Liver (tissue), 9 donors: Measurements from ENCODE around the gene RBM38. TPM values are rescaled to one million over a fixed set of nuclear protein-coding genes. Genes with fewer than 3 reads are reported as not detected.

Experiments
- DNase-seq: peaks from one replicate; pipeline ENCODE4 v3.0.0-alpha.2; 2017; ENCODE audit warnings: low spot score
- H3K27ac ChIP-seq, 2 donors: one replicate each; pipeline ENCODE4 v1.7.0; 2013; ENCODE audit warnings: inconsistent platforms in 2 of 2, low read length in 2 of 2, control low read depth in 1 of 2, low read depth in 1 of 2, mild to moderate bottlenecking in 1 of 2
- H3K27me3 ChIP-seq, 4 donors: one replicate each; pipeline versions ENCODE4 v1.6.1 to v1.7.0; 2013; ENCODE audit warnings: low read length in 3 of 4, inconsistent platforms in 1 of 4, mild to moderate bottlenecking in 1 of 4, moderate library complexity in 1 of 4; ENCODE audit not compliant: control insufficient read depth in 4 of 4, insufficient read depth in 4 of 4
- H3K36me3 ChIP-seq, 4 donors: one replicate each; pipeline versions ENCODE4 v1.6.1 to v1.7.0; 2013; ENCODE audit warnings: low read length in 3 of 4, mild to moderate bottlenecking in 3 of 4, low read depth in 1 of 4, moderate library complexity in 1 of 4; ENCODE audit not compliant: control insufficient read depth in 4 of 4, insufficient read depth in 3 of 4
- H3K4me1 ChIP-seq, 4 donors: one replicate each; pipeline versions ENCODE4 v1.6.1 to v1.7.0; 2013; ENCODE audit warnings: low read length in 3 of 4, mild to moderate bottlenecking in 3 of 4, moderate library complexity in 1 of 4; ENCODE audit not compliant: control insufficient read depth in 4 of 4, insufficient read depth in 4 of 4
- H3K4me3 ChIP-seq, 3 donors: one replicate each; pipeline versions ENCODE4 v1.6.1 to v1.7.0; 2013; ENCODE audit warnings: low read length in 3 of 3, control low read depth in 1 of 3, low read depth in 1 of 3, mild to moderate bottlenecking in 1 of 3
- H3K9ac ChIP-seq, 2 donors: one replicate each; pipeline ENCODE4 v1.7.0; 2013; ENCODE audit warnings: low read length in 2 of 2, mild to moderate bottlenecking in 2 of 2, moderate library complexity in 2 of 2, control low read depth in 1 of 2, low read depth in 1 of 2
- H3K9me3 ChIP-seq, 4 donors: one replicate each; pipeline versions ENCODE4 v1.6.1 to v1.7.0; 2013; ENCODE audit warnings: low read length in 3 of 4; ENCODE audit not compliant: control insufficient read depth in 4 of 4
- FOXA2 ChIP-seq: IDR thresholded peaks from 2 replicates; pipeline ENCODE4 v1.6.1; 2016; ENCODE audit warnings: antibody characterized with exemption
- GABPA ChIP-seq, 2 donors: IDR thresholded peaks in 1 of 2; conservative IDR thresholded peaks in 1 of 2; 2 replicates each; pipeline ENCODE4 v1.6.1; 2016; ENCODE audit warnings: antibody characterized with exemption in 2 of 2, mild to moderate bottlenecking in 1 of 2, moderate library complexity in 1 of 2
- HNF4A ChIP-seq, 2 donors: conservative IDR thresholded peaks; 2 replicates each; pipeline ENCODE4 v1.6.1; 2016; ENCODE audit warnings: antibody characterized with exemption in 2 of 2, mild to moderate bottlenecking in 2 of 2
- JUND ChIP-seq, 2 donors: IDR thresholded peaks; 2 replicates each; pipeline ENCODE4 v1.6.1; 2016; ENCODE audit warnings: antibody characterized with exemption in 2 of 2
- NR2F2 ChIP-seq: IDR thresholded peaks from 2 replicates; pipeline ENCODE4 v1.6.1; 2016; ENCODE audit warnings: antibody characterized with exemption
- RAD21 ChIP-seq, 2 donors: IDR thresholded peaks; 2 replicates each; pipeline ENCODE4 v1.6.1; 2016; ENCODE audit warnings: antibody characterized with exemption in 2 of 2, mild to moderate bottlenecking in 2 of 2
- RXRA ChIP-seq, 2 donors: IDR thresholded peaks; 2 replicates each; pipeline ENCODE4 v1.6.1; 2017 to 2018; ENCODE audit warnings: antibody characterized with exemption in 2 of 2, mild to moderate bottlenecking in 1 of 2
- SP1 ChIP-seq: IDR thresholded peaks from 2 replicates; pipeline ENCODE4 v1.6.1; 2018; ENCODE audit warnings: antibody characterized with exemption, mild to moderate bottlenecking
- WGBS: extraction: QIAGEN DNeasy Blood & Tissue Kit; methylation state at CpG from one replicate; pipeline ENCODE4 v1.1.7; 2013; 5-methylcytosine and 5-hydroxymethylcytosine counted together
- polyA plus RNA-seq, 2 donors: library from polyadenylated mRNA; stranded (reverse) in 1 of 2; unstranded in 1 of 2; fragments of 200-250 nt in 1 of 2; fragments of >200 nt in 1 of 2; fragmentation: Nextera tagmentation in 1 of 2; extraction: Ambion mirVana in 1 of 2; gene quantifications; one replicate each; pipeline versions ENCODE4 v1.2.1 to v1.2.3, GENCODE V29; 2013 to 2015
- total RNA-seq, 2 donors: library from RNA; depleted of rRNA; stranded (reverse); fragments of >200 nt; gene quantifications; one replicate each; pipeline ENCODE4 v1.2.3, GENCODE V29; 2014
- TF ChIP-seq, protein P1 (sequence below): IDR thresholded peaks from 2 replicates; pipeline ENCODE4 v1.6.1; 2016; ENCODE audit warnings: antibody characterized with exemption
- TF ChIP-seq, protein P2 (sequence below): IDR thresholded peaks from 2 replicates; pipeline ENCODE4 v1.6.1; 2016; ENCODE audit warnings: antibody characterized with exemption, mild to moderate bottlenecking
- TF ChIP-seq, protein P3 (sequence below): IDR thresholded peaks from 2 replicates; pipeline ENCODE4 v1.6.1; 2016; ENCODE audit warnings: antibody characterized with exemption
- TF ChIP-seq, protein P4 (sequence below): fragments of 150-350 bp; IDR thresholded peaks from 2 replicates; pipeline ENCODE4 v1.5.1; 2017; ENCODE audit warnings: improper control_type of control experiment, low read depth, low read length; ENCODE audit not compliant: missing input control
- donor health status: healthy.
- donor health status: healthy.
- donor health status: healthy.
- donor health status: healthy.
- donor health status: healthy.

The RBM38 gene
- total and polyA plus RNA-seq, 4 donors = 1.4 to 258 (median 6.0) TPM

DNA sequence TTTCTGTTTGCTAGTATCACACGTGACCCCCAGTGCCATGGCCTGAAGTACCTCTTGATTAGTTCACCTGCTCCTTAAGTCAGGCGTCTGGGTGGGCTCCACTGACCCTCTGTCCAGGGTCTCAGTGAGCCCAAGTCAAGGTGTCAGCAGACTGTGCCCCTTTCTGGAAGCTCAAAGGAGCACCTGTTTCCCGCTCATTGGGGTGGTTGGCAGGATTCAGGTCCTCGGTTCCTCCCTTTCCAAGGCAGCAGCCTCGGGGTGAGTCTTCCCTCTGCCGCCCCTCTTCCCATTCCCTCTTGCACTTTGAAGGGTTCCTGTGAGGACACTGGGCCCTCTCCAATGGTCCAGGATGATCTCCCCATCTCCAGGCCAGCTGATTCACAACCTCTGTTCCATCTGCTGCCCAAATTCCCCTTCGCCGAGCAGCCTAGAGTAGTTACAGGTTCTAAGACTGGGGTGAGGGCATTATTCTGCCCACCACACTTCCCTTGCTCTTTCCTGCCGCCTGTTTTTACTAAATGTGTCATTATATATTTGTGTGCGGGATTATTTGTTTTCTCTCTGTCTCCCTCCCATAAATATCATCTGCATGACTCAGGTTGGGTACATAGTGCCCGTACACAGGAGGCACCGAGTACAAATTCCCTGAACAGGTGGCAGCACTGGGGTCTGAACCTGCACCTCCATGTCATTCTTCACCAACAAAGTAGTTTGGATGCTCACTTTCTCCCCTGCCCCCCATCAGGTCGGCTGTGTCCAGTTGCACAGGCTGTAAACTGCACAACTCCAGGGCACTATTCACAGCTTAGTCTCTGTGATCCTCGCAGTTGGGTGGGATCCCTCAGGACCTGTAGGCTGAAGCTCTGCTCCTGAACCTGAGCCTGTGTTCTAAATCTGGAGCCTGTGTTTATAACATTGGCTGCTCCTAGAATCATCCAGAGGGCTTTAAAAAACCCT is 58.5 kb downstream of the RBM38 start:
- DNase-seq = no peak
- no peaks in the 10 kb centered on the region for H3K9me3 ChIP-seq
- TF ChIP-seq, protein P1, sequence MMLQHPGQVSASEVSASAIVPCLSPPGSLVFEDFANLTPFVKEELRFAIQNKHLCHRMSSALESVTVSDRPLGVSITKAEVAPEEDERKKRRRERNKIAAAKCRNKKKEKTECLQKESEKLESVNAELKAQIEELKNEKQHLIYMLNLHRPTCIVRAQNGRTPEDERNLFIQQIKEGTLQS = no peak
- TF ChIP-seq SP1 (no peak), FOXA2 (no peak), NR2F2 (no peak), GABPA (IDR thresholded peaks at IDR 0.05 in 1 of 2, conservative IDR thresholded peaks at IDR 0.05 in 1 of 2) (no peak), RAD21 (IDR thresholded peaks at IDR 0.05) (no peak), HNF4A (conservative IDR thresholded peaks at IDR 0.05) (no peak)
- TF ChIP-seq, protein P2, sequence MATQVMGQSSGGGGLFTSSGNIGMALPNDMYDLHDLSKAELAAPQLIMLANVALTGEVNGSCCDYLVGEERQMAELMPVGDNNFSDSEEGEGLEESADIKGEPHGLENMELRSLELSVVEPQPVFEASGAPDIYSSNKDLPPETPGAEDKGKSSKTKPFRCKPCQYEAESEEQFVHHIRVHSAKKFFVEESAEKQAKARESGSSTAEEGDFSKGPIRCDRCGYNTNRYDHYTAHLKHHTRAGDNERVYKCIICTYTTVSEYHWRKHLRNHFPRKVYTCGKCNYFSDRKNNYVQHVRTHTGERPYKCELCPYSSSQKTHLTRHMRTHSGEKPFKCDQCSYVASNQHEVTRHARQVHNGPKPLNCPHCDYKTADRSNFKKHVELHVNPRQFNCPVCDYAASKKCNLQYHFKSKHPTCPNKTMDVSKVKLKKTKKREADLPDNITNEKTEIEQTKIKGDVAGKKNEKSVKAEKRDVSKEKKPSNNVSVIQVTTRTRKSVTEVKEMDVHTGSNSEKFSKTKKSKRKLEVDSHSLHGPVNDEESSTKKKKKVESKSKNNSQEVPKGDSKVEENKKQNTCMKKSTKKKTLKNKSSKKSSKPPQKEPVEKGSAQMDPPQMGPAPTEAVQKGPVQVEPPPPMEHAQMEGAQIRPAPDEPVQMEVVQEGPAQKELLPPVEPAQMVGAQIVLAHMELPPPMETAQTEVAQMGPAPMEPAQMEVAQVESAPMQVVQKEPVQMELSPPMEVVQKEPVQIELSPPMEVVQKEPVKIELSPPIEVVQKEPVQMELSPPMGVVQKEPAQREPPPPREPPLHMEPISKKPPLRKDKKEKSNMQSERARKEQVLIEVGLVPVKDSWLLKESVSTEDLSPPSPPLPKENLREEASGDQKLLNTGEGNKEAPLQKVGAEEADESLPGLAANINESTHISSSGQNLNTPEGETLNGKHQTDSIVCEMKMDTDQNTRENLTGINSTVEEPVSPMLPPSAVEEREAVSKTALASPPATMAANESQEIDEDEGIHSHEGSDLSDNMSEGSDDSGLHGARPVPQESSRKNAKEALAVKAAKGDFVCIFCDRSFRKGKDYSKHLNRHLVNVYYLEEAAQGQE = no peak
- TF ChIP-seq, protein P3, sequence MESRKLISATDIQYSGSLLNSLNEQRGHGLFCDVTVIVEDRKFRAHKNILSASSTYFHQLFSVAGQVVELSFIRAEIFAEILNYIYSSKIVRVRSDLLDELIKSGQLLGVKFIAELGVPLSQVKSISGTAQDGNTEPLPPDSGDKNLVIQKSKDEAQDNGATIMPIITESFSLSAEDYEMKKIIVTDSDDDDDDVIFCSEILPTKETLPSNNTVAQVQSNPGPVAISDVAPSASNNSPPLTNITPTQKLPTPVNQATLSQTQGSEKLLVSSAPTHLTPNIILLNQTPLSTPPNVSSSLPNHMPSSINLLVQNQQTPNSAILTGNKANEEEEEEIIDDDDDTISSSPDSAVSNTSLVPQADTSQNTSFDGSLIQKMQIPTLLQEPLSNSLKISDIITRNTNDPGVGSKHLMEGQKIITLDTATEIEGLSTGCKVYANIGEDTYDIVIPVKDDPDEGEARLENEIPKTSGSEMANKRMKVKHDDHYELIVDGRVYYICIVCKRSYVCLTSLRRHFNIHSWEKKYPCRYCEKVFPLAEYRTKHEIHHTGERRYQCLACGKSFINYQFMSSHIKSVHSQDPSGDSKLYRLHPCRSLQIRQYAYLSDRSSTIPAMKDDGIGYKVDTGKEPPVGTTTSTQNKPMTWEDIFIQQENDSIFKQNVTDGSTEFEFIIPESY = no peak
- TF ChIP-seq, protein P4, sequence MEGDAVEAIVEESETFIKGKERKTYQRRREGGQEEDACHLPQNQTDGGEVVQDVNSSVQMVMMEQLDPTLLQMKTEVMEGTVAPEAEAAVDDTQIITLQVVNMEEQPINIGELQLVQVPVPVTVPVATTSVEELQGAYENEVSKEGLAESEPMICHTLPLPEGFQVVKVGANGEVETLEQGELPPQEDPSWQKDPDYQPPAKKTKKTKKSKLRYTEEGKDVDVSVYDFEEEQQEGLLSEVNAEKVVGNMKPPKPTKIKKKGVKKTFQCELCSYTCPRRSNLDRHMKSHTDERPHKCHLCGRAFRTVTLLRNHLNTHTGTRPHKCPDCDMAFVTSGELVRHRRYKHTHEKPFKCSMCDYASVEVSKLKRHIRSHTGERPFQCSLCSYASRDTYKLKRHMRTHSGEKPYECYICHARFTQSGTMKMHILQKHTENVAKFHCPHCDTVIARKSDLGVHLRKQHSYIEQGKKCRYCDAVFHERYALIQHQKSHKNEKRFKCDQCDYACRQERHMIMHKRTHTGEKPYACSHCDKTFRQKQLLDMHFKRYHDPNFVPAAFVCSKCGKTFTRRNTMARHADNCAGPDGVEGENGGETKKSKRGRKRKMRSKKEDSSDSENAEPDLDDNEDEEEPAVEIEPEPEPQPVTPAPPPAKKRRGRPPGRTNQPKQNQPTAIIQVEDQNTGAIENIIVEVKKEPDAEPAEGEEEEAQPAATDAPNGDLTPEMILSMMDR = no peak
- H3K27me3 ChIP-seq = no peaks in the 10 kb centered on the region
- WGBS = 82% methylated on average over 14 of the region's 14 CpGs
- H3K27ac ChIP-seq = no peak overlapping the region
- H3K9ac ChIP-seq = no peak overlapping the region
- H3K36me3 ChIP-seq = no peaks in the 10 kb centered on the region
- no peak overlapping the region for H3K4me3 ChIP-seq
- peaks cover 2 to 11% (median 5%) of the 10 kb centered on the region in 4 donors for H3K4me1 ChIP-seq

DNA sequence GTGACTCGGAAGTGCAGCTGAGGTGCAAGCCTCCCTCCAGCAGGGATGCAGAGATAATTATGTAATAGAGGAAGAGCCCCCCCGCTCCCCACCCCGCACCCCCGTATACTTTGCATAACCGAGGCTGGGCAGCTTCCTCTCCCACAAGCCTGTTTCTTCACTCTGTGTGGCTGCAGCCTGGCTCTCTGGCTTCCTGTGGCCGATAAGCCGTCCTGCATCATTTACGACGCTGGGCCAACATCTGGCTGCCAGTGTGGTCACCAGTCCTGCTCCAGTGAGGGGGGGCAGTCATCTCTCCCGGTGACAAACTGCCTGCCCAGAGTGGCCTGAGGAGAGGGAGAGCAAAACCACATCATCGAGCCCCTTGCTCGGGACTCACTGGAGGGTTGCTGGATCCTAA is 59.2 kb downstream of the RBM38 start:
- Histone ChIP-seq H3K4me3 (no peak overlapping the region), H3K36me3 (no peaks in the 10 kb centered on the region), H3K4me1 (peaks cover 2 to 11% (median 5%) of the 10 kb centered on the region in 4 donors), H3K27me3 (no peaks in the 10 kb centered on the region), H3K9me3 (no peaks in the 10 kb centered on the region), H3K27ac (peak overlapping the region in 1 of 2 donors; percentile 27), H3K9ac (no peak overlapping the region)
- TF ChIP-seq, protein P3 = no peak
- TF ChIP-seq JUND (IDR thresholded peaks at IDR 0.05) = no peak
- no peak for TF ChIP-seq NR2F2
- no peak for TF ChIP-seq RXRA (IDR thresholded peaks at IDR 0.05)
- TF ChIP-seq, protein P4 = no peak
- WGBS = 49% methylated on average over 12 of the region's 12 CpGs
- DNase-seq = no peak
